Peyer's patch (tissue), 4 donors: Measurements from ENCODE around the gene PTAR1.

Experiments
- POLR2A ChIP-seq, 2 donors: fragments of 450-650 bp; IDR thresholded peaks; one replicate each; pipeline ENCODE4 v1.5.1; 2017; ENCODE audit warnings: antibody characterized with exemption in 2 of 2, mild to moderate bottlenecking in 2 of 2, moderate library complexity in 2 of 2
- TF ChIP-seq, protein P1 (sequence below), 6 experiments: fragments of 450-650 bp in 4 of 6; fragments of 200-600 bp in 2 of 6; sonication (generic) in 1 of 6; IDR thresholded peaks; one replicate each; pipeline ENCODE4 v1.5.1; 2017 to 2019; ENCODE audit warnings: antibody characterized with exemption in 6 of 6, mild to moderate bottlenecking in 3 of 6, moderate library complexity in 1 of 6

DNA sequence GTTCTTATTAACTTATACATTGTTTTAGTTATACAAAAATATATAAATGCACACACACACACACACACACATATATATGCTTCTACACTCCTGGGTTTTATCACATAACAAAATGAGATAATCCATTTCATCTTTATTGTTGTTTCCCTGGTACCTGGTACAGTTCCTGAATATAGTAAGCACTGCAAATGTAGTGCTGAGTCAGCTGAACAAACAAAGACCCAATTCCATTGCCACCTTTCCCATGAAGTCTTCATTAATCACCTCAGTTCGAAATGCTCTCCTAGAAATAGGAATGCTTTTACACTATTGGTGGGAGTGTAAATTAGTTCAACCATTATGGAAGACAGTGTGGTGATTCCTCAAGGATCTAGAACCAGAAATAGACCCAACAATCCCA lies 13.4 kb upstream of the PTAR1 start:
- TF ChIP-seq, protein P1, sequence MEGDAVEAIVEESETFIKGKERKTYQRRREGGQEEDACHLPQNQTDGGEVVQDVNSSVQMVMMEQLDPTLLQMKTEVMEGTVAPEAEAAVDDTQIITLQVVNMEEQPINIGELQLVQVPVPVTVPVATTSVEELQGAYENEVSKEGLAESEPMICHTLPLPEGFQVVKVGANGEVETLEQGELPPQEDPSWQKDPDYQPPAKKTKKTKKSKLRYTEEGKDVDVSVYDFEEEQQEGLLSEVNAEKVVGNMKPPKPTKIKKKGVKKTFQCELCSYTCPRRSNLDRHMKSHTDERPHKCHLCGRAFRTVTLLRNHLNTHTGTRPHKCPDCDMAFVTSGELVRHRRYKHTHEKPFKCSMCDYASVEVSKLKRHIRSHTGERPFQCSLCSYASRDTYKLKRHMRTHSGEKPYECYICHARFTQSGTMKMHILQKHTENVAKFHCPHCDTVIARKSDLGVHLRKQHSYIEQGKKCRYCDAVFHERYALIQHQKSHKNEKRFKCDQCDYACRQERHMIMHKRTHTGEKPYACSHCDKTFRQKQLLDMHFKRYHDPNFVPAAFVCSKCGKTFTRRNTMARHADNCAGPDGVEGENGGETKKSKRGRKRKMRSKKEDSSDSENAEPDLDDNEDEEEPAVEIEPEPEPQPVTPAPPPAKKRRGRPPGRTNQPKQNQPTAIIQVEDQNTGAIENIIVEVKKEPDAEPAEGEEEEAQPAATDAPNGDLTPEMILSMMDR (IDR thresholded peaks at IDR 0.05), result no peak
- no peak for TF ChIP-seq POLR2A (IDR thresholded peaks at IDR 0.05)
